Keratinocyte (primary cell): ENCODE results near the gene HPCAL4. TPM values are rescaled to one million over a fixed set of nuclear protein-coding genes. Genes with fewer than 3 reads are reported as not detected.

Experiments
- DNase-seq: peaks from one replicate; pipeline ENCODE4 v3.0.0-alpha.2; 2011; ENCODE audit warnings: low read depth, missing footprints, low spot score
- FAIRE-seq: peaks from 2 replicates; lab custom pipeline; 2011; peaks lifted over from hg19 to GRCh38; lab: Jason Lieb, UNC
- H2AFZ ChIP-seq: 2 replicates; pipeline ENCODE4 v1.6.0; 2012; ENCODE audit warnings: low read length, control low read depth, inconsistent platforms; ENCODE audit not compliant: control insufficient read depth
- H3K27ac ChIP-seq: 2 replicates; pipeline ENCODE4 v1.5.1; 2011; ENCODE audit warnings: low read length; ENCODE audit not compliant: control insufficient read depth, insufficient read depth
- H3K27me3 ChIP-seq: 3 replicates; pipeline ENCODE4 v1.6.0; 2011; ENCODE audit warnings: low read length; ENCODE audit not compliant: control insufficient read depth, insufficient read depth; ENCODE audit errors: extremely low read depth
- H3K36me3 ChIP-seq, 2 experiments: 2 replicates in 1 of 2; 3 replicates in 1 of 2; pipeline ENCODE4 v1.5.1; 2011; ENCODE audit warnings: low read length in 2 of 2, mild to moderate bottlenecking in 1 of 2; ENCODE audit not compliant: control insufficient read depth in 2 of 2, insufficient read depth in 2 of 2; ENCODE audit errors: extremely low read depth in 1 of 2
- H3K4me1 ChIP-seq: 3 replicates; pipeline ENCODE4 v1.5.1; 2011; ENCODE audit warnings: low read length; ENCODE audit not compliant: control insufficient read depth, insufficient read depth; ENCODE audit errors: extremely low read depth
- H3K4me2 ChIP-seq: 3 replicates; pipeline ENCODE4 v1.6.0; 2011; ENCODE audit warnings: low read depth, low read length; ENCODE audit not compliant: control insufficient read depth, insufficient read depth; ENCODE audit errors: extremely low read depth
- H3K4me3 ChIP-seq, 3 experiments: fragments of 200-600 bp in 1 of 3; sonication (generic) in 1 of 3; 2 replicates in 2 of 3; 3 replicates in 1 of 3; pipeline ENCODE4 v1.5.1; 2011 to 2016; ENCODE audit warnings: low read length in 3 of 3, mild to moderate bottlenecking in 3 of 3, control low read depth in 2 of 3, inconsistent platforms in 1 of 3, low read depth in 1 of 3, mixed read lengths in 1 of 3, mixed run types in 1 of 3, moderate library complexity in 1 of 3; ENCODE audit not compliant: control insufficient read depth in 2 of 3, insufficient read depth in 2 of 3; ENCODE audit errors: extremely low read depth in 1 of 3
- H3K79me2 ChIP-seq: 2 replicates; pipeline ENCODE4 v1.6.0; 2012; ENCODE audit warnings: low read length; ENCODE audit not compliant: control insufficient read depth, insufficient read depth
- H3K9ac ChIP-seq: 3 replicates; pipeline ENCODE4 v1.6.0; 2011; ENCODE audit warnings: low read length; ENCODE audit not compliant: control insufficient read depth, insufficient read depth; ENCODE audit errors: extremely low read depth
- H3K9me1 ChIP-seq: 3 replicates; pipeline ENCODE4 v1.6.0; 2011; ENCODE audit warnings: low read length; ENCODE audit not compliant: control insufficient read depth, insufficient read depth; ENCODE audit errors: extremely low read depth
- H3K9me3 ChIP-seq: 2 replicates; pipeline ENCODE4 v1.5.1; 2012; ENCODE audit warnings: low read depth, low read length; ENCODE audit not compliant: control insufficient read depth
- H4K20me1 ChIP-seq: 3 replicates; pipeline ENCODE4 v1.6.0; 2011; ENCODE audit warnings: low read length; ENCODE audit not compliant: control insufficient read depth, insufficient read depth; ENCODE audit errors: extremely low read depth
- EZH2 ChIP-seq: IDR thresholded peaks from one replicate; pipeline ENCODE4 v1.6.1; 2012; ENCODE audit warnings: inconsistent platforms, mild to moderate bottlenecking, low read length, moderate library complexity
- dilution Hi-C: fragments of 300-500 bp; cut with MboI; formaldehyde crosslinking; loops from one replicate; pipeline ENCODE4 v1.7.0; 2020; ENCODE audit warnings: low sequenced_read_pairs; ENCODE audit not compliant: extremely low pct_ligation_motif_present
- polyA plus RNA-seq, 5 experiments: library from polyadenylated mRNA; depleted of rRNA in 3 of 5; stranded (reverse) in 3 of 5; stranded (forward) in 1 of 5; unstranded in 1 of 5; fragments of >200 nt; gene quantifications; 1 replicate in 1 of 5; 2 replicates in 3 of 5; 3 replicates in 1 of 5; pipeline versions ENCODE4 v1.2.1 to v1.2.3, GENCODE V29; 2011 to 2012; ENCODE audit warnings: missing spikeins in 2 of 5, low read depth in 1 of 5, low replicate concordance in 1 of 5
- TF ChIP-seq, protein P1 (sequence below), 3 experiments: IDR thresholded peaks in 1 of 3; conservative IDR thresholded peaks in 1 of 3; optimal IDR thresholded peaks in 1 of 3; 2 replicates in 2 of 3; 3 replicates in 1 of 3; pipeline versions ENCODE3 to v1.5.1; 2011; ENCODE audit warnings: low read length in 3 of 3, mild to moderate bottlenecking in 3 of 3, moderate library complexity in 2 of 3, control low read depth in 1 of 3, inconsistent platforms in 1 of 3; ENCODE audit not compliant: insufficient read depth in 2 of 3; ENCODE audit errors: extremely low read depth in 1 of 3

Gene HPCAL4
- polyA plus RNA-seq, 1 donor (not counting 4 experiments of a cell fraction or from before 2014, with no cell fraction given), result not detected

DNA sequence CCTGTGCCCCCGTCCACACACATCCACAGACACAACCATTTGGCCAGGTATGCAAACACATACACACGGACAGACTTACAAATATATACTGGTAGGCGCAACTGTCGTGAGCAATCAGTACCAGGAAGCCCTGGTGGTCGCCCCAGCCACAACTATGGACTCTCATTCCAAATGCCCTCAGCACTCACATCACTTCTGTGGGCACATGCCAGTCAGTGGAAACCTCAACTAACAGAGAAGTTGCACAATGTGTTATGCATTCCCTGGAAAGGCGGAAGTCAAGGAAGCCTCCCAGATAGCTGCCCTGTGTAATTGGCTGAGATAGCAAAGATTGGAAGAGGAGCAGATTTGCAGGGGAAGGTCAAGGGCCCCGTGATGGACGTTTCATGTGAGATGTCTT, 50.4 kb downstream of the HPCAL4 start:
- H3K4me1 ChIP-seq, result peaks cover 3% of the 10 kb centered on the region
- no peaks in the 10 kb centered on the region for H3K79me2 ChIP-seq
- no peaks in the 10 kb centered on the region for H3K9me1 ChIP-seq
- no peak overlapping the region for H3K4me2 ChIP-seq
- TF ChIP-seq, protein P1, sequence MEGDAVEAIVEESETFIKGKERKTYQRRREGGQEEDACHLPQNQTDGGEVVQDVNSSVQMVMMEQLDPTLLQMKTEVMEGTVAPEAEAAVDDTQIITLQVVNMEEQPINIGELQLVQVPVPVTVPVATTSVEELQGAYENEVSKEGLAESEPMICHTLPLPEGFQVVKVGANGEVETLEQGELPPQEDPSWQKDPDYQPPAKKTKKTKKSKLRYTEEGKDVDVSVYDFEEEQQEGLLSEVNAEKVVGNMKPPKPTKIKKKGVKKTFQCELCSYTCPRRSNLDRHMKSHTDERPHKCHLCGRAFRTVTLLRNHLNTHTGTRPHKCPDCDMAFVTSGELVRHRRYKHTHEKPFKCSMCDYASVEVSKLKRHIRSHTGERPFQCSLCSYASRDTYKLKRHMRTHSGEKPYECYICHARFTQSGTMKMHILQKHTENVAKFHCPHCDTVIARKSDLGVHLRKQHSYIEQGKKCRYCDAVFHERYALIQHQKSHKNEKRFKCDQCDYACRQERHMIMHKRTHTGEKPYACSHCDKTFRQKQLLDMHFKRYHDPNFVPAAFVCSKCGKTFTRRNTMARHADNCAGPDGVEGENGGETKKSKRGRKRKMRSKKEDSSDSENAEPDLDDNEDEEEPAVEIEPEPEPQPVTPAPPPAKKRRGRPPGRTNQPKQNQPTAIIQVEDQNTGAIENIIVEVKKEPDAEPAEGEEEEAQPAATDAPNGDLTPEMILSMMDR (optimal IDR thresholded peaks at IDR 0.05 in 1 of 3, IDR thresholded peaks at IDR 0.05 in 1 of 3, conservative IDR thresholded peaks at IDR 0.05 in 1 of 3; ENCODE audit: extremely low read depth in 1 of 3, insufficient read depth in 2 of 3, low read length in 3 of 3), result no peak
- TF ChIP-seq EZH2, result no peak
- no peak overlapping the region for H3K4me3 ChIP-seq
- DNase-seq (no peak), FAIRE-seq (no peak)
- H2AFZ ChIP-seq, result no peak overlapping the region
- peaks cover 38% of the 10 kb centered on the region for H3K27me3 ChIP-seq
- no peaks in the 10 kb centered on the region for H3K9me3 ChIP-seq
- H4K20me1 ChIP-seq, result no peaks in the 10 kb centered on the region
- H3K36me3 ChIP-seq, result no peaks in the 10 kb centered on the region
- H3K9ac ChIP-seq, result no peak overlapping the region
- dilution Hi-C loops, result no loop called here
- no peak overlapping the region for H3K27ac ChIP-seq

DNA sequence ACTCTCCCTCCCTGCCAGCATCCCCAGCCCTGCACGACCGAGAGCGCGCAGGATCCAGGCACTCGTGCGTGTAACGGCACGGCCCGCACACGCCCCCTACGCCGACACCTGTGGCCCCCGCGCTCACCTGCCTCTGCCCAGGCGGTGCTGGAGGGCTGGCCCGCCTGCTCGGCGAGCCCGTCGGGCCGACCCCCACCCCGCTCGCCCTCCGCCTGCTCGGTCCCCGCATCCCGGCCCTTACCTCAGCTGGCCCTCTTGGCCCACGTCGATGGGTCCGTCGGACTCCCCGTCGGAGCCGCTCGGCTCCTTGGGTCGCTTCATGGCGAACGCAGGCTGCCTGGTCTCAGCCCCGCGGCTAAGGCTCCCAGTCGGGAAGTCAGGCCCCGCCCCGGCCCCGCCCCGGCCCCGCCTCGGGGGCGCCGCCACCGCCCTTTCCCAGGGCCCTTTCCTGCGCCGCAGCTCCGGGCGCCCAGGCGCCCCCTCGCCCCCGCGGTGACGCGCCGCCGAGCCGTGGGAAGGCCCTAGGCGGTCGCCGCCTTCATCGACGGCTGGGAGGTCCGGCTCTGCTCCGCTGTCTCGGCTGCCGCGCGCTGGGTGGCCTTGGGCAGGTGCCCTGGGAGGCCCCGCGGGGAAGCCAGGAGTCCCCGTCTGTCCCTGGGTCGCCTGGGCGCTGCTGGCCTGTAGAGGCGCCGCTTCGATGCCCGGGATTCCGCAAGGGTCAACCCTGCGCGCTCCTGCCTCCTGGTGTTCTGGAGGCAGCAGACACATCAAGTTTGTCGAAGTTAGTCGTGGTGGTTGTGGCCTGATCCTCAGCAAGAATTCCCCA, 51.7 kb downstream of the HPCAL4 start, which contains the start of gene HEYL:
HEYL (minus strand) TSS at position 339 of the 826 bp plus-strand sequence; CDS start at position 321, 18 bp downstream.
- dilution Hi-C loops, result no loop called here
- H3K36me3 ChIP-seq, result no peaks in the 10 kb centered on the region
- no peak within 1 kb of the TSS for H2AFZ ChIP-seq
- H3K27ac ChIP-seq, result no peak within 1 kb of the TSS
- TF ChIP-seq, protein P1 (optimal IDR thresholded peaks at IDR 0.05 in 1 of 3, IDR thresholded peaks at IDR 0.05 in 1 of 3, conservative IDR thresholded peaks at IDR 0.05 in 1 of 3; ENCODE audit: extremely low read depth in 1 of 3, insufficient read depth in 2 of 3, low read length in 3 of 3), result peak in 2 of 3 experiments; percentile 13 to 16
- TF ChIP-seq EZH2, result no peak
- no peaks in the 10 kb centered on the region for H3K9me3 ChIP-seq
- DNase-seq (no peak), FAIRE-seq (no peak)
- H3K4me3 ChIP-seq, result no peak within 1 kb of the TSS
- H4K20me1 ChIP-seq, result no peaks in the 10 kb centered on the region
- no peaks in the 10 kb centered on the region for H3K79me2 ChIP-seq
- no peak within 1 kb of the TSS for H3K4me2 ChIP-seq
- H3K4me1 ChIP-seq, result peaks cover 3% of the 10 kb centered on the region
- H3K27me3 ChIP-seq, result peaks cover 44% of the 10 kb centered on the region
- no peak within 1 kb of the TSS for H3K9ac ChIP-seq
- H3K9me1 ChIP-seq, result no peaks in the 10 kb centered on the region
